ENCODE measurements around the gene NEDD8.

The NEDD8 gene

GRCh38 chr14:24232121-24232644 lies at the start of gene NEDD8:
Gene NEDD8, minus strand, starts transcription at chr14:24232367. Its CDS starts 100 bp downstream, at chr14:24232267.
- DNase-seq (ENCODE audit: low read depth), result peak; percentile 79

GRCh38 chr14:24281636-24282035 lies 49.5 kb upstream of the NEDD8 start:
- DNase-seq (ENCODE audit: low read depth), result no peak

- no peak for DNase-seq (ENCODE audit: low read depth)
Measured at GRCh38 chr14:24280797-24281460, 48.8 kb upstream of the NEDD8 start.

GRCh38 chr14:24279301-24280186 lies 47.4 kb upstream of the NEDD8 start:
- no peak for DNase-seq (ENCODE audit: low read depth)

- DNase-seq (ENCODE audit: low read depth), result no peak
Measured at GRCh38 chr14:24278424-24278823, 46.3 kb upstream of the NEDD8 start.

- no peak for DNase-seq (ENCODE audit: low read depth)
Measured at GRCh38 chr14:24277606-24278321, 45.6 kb upstream of the NEDD8 start.

GRCh38 chr14:24277071-24277470 lies 44.9 kb upstream of the NEDD8 start:
- DNase-seq (ENCODE audit: low read depth), result no peak

- DNase-seq (ENCODE audit: low read depth), result no peak
Measured at GRCh38 chr14:24274101-24274543, 42.0 kb upstream of the NEDD8 start.

- no peak for DNase-seq (ENCODE audit: low read depth)
Measured at GRCh38 chr14:24273422-24273998, 41.3 kb upstream of the NEDD8 start.

- DNase-seq (ENCODE audit: low read depth), result no peak
Measured at GRCh38 chr14:24272467-24272866, 40.3 kb upstream of the NEDD8 start.

- DNase-seq (ENCODE audit: low read depth), result no peak
Measured at GRCh38 chr14:24271834-24272263, 39.7 kb upstream of the NEDD8 start.

- DNase-seq (ENCODE audit: low read depth), result peak; percentile 87
Measured at GRCh38 chr14:24271134-24271833, 39.1 kb upstream of the NEDD8 start, which contains the start of gene RABGGTA. Gene RABGGTA, minus strand, starts transcription at chr14:24271597. Its CDS starts 482 bp downstream, at chr14:24271115.

- no peak for DNase-seq (ENCODE audit: low read depth)
Measured at GRCh38 chr14:24270537-24271133, 38.5 kb upstream of the NEDD8 start.

GRCh38 chr14:24269910-24270536 lies 37.9 kb upstream of the NEDD8 start:
- no peak for DNase-seq (ENCODE audit: low read depth)

- DNase-seq (ENCODE audit: low read depth), result no peak
Measured at GRCh38 chr14:24269368-24269767, 37.2 kb upstream of the NEDD8 start.

GRCh38 chr14:24268225-24268624 lies 36.1 kb upstream of the NEDD8 start:
- DNase-seq (ENCODE audit: low read depth), result no peak

- no peak for DNase-seq (ENCODE audit: low read depth)
Measured at GRCh38 chr14:24267516-24267915, 35.3 kb upstream of the NEDD8 start.

- DNase-seq (ENCODE audit: low read depth), result no peak
Measured at GRCh38 chr14:24266344-24267244, 34.4 kb upstream of the NEDD8 start.

- DNase-seq (ENCODE audit: low read depth), result no peak
Measured at GRCh38 chr14:24264298-24264697, 32.1 kb upstream of the NEDD8 start.

All from stimulated activated CD8-positive, alpha-beta memory T cell treated with anti-CD3 and anti-CD28 coated beads, Interleukin-12 subunit alpha, Interleukin-12 subunit beta, amount 100 ng/mL, for 4 hours (primary cell).